NCI-H2107 (cell line): ENCODE results near the gene MARK2.

Experiments
- DNase-seq: peaks from one replicate; lab custom pipeline; 2025; lab: John Stamatoyannopoulos, UW

The MARK2 gene

GRCh38 chr11:63929616-63930015 lies 90.7 kb downstream of the MARK2 start:
- DNase-seq, result no peak

DNA sequence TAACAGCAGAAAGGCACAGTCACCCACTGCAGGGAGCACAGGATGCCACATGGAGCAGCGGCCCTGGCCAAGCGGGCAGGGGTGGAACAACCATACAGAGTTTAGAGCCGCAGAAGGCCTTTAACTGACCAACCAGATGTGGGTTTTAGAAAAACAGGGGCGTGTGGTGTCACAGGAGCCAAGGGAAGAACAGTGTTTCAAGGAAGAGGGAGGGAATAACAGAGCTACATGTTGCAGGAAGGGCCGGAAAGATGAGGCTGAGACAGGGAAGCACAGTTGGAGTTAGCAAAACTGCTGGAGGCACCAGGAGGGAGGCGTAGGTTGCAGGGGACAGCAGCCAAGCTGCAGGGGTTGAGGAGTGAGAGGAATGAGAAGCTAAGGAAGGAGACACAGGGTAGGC lies 92.1 kb downstream of the MARK2 start:
- no peak for DNase-seq

GRCh38 chr11:63931876-63932275 lies 93.0 kb downstream of the MARK2 start:
- DNase-seq, result no peak

GRCh38 chr11:63933459-63933858 lies 94.5 kb downstream of the MARK2 start:
- DNase-seq, result no peak

DNA sequence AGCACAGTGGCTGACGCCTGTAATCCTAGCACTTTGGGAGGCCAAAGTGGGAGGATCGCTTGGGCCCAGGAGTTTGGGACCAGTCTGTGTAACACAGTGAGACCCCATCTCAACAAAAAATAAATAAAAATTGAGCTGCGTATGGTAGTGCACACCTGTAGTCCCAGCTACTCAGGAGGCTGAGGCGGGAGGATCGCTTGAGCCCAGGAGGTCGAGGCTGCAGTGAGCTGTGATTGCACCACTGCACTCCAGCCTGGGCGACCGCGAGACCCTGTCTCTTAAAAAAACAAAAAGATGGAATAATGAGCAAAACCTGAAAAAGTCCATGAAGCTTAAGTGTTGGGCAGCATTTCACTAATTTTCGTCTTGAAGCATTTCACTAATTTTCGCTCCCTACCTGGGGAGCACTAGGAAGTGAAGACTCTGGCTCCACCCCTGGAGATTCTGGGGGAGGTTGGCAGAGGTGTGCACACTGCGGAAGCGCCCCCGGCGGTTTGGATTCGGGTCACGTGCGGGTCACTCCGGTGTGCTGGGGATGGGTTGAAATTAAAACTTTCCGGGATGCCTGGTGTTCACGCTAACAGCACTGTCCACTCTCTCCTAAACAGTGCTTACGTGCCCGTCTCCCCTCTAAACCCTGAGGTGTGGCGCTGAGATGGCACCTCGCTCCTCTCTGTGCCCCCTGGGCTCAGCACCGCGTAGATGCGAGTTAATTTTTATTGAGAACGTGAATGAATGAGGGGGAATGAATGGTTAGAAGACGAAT lies 99.0 kb downstream of the MARK2 start:
- DNase-seq, result no peak

GRCh38 chr11:63938479-63939396 lies 99.8 kb downstream of the MARK2 start, which contains the start of gene NAA40:
NAA40 (plus strand) TSS chr11:63939002; CDS start chr11:63939097, 95 bp downstream.
- peak; percentile 88 for DNase-seq

- DNase-seq, result no peak
Observed at GRCh38 chr11:63939397-63939891, 100.5 kb downstream of the MARK2 start.

DNA sequence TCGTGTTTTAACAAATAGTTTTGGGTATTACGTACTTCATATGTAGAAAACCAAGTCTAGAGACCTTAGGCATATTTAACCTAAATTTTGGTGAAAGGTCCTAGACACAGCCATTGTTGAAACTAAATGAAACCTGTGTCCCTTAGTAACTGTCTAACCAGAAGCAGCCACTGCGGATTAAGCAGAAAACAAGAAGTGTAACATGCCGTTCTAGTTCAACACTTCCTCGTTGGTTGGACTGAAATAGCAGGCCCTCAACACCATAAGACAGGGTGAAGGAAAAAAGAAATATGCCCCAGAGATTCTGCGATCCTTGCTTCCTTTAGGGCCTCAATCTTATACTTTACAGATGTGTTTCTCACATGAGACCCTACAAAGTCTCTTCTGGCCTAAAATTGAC lies 101.9 kb downstream of the MARK2 start:
- DNase-seq, result no peak

DNA sequence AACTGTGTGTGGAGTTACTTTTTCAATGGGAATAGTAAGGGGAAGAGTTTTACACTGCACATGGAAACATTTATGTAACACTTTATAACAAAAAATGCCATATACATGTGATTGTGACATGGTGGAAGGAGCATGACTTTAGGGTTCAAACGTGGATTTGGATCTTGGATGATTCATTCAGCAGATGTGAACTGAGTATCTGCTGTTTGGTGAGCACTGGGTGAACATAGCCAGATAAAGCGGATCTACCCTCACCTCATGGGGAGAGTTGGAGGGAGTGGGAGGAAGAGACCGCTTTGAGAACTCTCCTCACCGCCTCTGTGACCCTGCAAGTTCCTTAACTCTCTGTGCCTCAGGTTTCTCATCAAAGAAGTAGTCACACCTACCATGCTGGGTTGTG lies 103.0 kb downstream of the MARK2 start:
- DNase-seq, result no peak

- DNase-seq, result no peak
Observed at GRCh38 chr11:63942803-63943202, 103.9 kb downstream of the MARK2 start.

DNA sequence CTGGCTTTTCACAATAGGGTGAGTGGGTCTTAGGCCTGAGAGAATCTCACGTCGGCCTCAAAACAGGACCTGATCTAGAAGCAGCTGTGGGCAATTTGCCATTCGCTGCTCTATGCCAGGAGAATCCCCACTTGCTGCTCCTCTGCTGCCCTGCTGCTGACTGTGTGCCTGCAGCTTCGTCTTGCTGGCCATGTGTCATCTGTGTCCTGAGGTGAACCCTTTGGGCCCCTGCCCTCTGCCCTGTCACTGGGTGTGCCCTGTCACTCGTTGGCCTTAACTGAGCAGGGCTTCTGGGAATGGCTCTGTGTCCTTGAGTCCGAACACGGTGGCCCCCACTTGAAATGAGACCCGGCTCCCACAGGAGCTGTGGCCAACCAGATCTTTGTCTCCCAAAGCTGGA lies 106.1 kb downstream of the MARK2 start:
- no peak for DNase-seq

- peak; percentile 58 for DNase-seq
Observed at GRCh38 chr11:63945477-63946163, 106.7 kb downstream of the MARK2 start.

GRCh38 chr11:63951779-63952536 lies 113.0 kb downstream of the MARK2 start:
- no peak for DNase-seq

GRCh38 chr11:63952570-63952969 lies 113.7 kb downstream of the MARK2 start:
- DNase-seq, result no peak

- DNase-seq, result no peak
Observed at GRCh38 chr11:63958008-63958407, 119.1 kb downstream of the MARK2 start.
